ENCODE results near the gene ST3GAL5.
A peak's percentile ranks its signal among the peaks of the same experiment; 100 is the strongest.

Gene ST3GAL5

GRCh38 chr2:85926526-85926925, 37.7 kb upstream of the ST3GAL5 start:
- Histone ChIP-seq H3K36me3 (replicated peaks) (no peaks in the 10 kb centered on the region), H3K27me3 (ENCODE audit: low read depth) (no peaks in the 10 kb centered on the region), H3K4me3 (no peak overlapping the region), H3K9me3 (no peaks in the 10 kb centered on the region), H3K4me1 (no peaks in the 10 kb centered on the region)
- in situ Hi-C loops (cut with MboI; ENCODE audit: low sequenced_read_pairs) = no loop called here
- DNase-seq (ENCODE audit: low spot score in 2 of 2) = no peak

DNA sequence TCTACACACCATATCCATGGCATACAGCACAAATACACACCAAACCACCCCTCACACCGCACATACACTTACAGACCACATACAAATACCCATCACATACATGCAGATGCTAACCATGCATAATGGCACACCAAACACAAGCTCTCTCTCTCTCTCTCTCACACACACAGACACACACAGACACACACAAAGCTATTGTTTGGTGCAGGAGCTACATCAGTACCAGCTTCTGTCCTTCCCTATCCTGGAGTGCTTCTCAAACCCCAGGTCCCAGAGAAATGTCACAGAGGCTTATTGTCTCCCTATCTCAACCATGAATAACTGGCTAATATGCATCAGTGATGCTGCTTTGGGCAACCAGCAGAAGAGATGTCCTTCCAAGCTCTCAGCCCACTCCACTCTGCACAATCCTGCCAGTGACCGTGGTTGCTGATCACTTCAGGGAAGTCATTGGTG, 36.5 kb upstream of the ST3GAL5 start:
- no peak overlapping the region for H3K4me3 ChIP-seq
- in situ Hi-C loops (cut with MboI; ENCODE audit: low sequenced_read_pairs) = no loop called here
- H3K27me3 ChIP-seq (ENCODE audit: low read depth) = no peaks in the 10 kb centered on the region
- no peak for DNase-seq (ENCODE audit: low spot score in 2 of 2)
- no peaks in the 10 kb centered on the region for H3K36me3 ChIP-seq (replicated peaks)
- H3K4me1 ChIP-seq = no peaks in the 10 kb centered on the region
- no peaks in the 10 kb centered on the region for H3K9me3 ChIP-seq

DNA sequence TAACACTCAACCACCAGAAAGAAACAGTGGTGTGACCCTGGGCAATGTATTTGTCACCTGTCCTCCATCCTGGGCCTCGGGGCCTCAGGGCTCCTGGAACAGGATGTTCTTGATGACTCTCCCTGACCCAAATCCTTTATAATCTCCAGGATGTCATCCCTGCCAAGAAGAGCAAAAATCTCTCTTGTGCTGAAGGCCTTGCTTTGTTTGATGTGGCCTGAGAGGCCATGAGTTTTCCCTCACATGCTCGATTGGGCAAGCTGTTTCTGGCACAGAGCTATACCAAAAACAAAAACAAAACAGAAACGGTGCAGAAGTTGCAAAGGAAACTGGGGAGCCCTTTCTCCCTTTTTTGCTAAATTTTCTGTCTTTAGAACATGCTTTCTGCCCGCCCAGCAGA, 35.7 kb upstream of the ST3GAL5 start:
- no peak for DNase-seq (ENCODE audit: low spot score in 2 of 2)
- in situ Hi-C loops (cut with MboI; ENCODE audit: low sequenced_read_pairs) = no loop called here
- no peaks in the 10 kb centered on the region for H3K4me1 ChIP-seq
- H3K9me3 ChIP-seq = no peaks in the 10 kb centered on the region
- no peak overlapping the region for H3K4me3 ChIP-seq
- H3K27me3 ChIP-seq (ENCODE audit: low read depth) = no peaks in the 10 kb centered on the region
- H3K36me3 ChIP-seq (replicated peaks) = no peaks in the 10 kb centered on the region

DNA sequence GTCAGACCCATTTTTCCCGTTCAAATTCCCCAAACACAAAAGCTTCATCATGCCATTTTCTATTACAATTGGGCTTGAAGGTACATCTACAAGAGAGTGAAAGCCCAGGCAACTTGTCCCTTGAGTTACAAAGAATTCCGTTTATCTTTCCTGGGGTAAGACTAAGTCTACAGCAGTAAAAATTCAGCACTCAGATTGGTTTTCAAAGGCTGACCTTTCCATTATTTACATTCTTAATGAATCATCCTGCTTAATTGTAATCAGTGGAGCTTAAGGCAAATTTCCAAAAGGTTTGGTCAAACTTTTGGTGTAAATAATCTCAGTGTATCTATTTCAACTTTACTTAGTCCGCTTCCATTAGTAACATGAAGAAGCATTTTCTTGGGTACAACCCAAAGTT, 33.4 kb upstream of the ST3GAL5 start:
- Histone ChIP-seq H3K36me3 (replicated peaks) (no peaks in the 10 kb centered on the region), H3K27me3 (ENCODE audit: low read depth) (no peaks in the 10 kb centered on the region), H3K9me3 (no peaks in the 10 kb centered on the region), H3K4me1 (no peaks in the 10 kb centered on the region), H3K4me3 (no peak overlapping the region)
- in situ Hi-C loops (cut with MboI; ENCODE audit: low sequenced_read_pairs) = no loop called here
- DNase-seq (ENCODE audit: low spot score in 2 of 2) = no peak

- Histone ChIP-seq H3K4me1 (no peaks in the 10 kb centered on the region), H3K4me3 (no peak overlapping the region)
These were observed 32.9 kb upstream of the ST3GAL5 start for GRCh38 chr2:85921659-85922058.

GRCh38 chr2:85920810-85921545, 32.2 kb upstream of the ST3GAL5 start:
- no peak overlapping the region for H3K4me3 ChIP-seq
- peak in 1 of 2 experiments; percentile 27 for DNase-seq (ENCODE audit: low spot score in 2 of 2)
- H3K9me3 ChIP-seq = no peaks in the 10 kb centered on the region
- H3K27me3 ChIP-seq (ENCODE audit: low read depth) = no peaks in the 10 kb centered on the region
- in situ Hi-C loops (cut with MboI; ENCODE audit: low sequenced_read_pairs) = no loop called here
- H3K4me1 ChIP-seq = no peaks in the 10 kb centered on the region
- no peaks in the 10 kb centered on the region for H3K36me3 ChIP-seq (replicated peaks)

More at GRCh38 chr2:85921659-85922058, 32.9 kb upstream of the ST3GAL5 start:
- no peak for DNase-seq (ENCODE audit: low spot score in 2 of 2)
- Histone ChIP-seq H3K9me3 (no peaks in the 10 kb centered on the region), H3K27me3 (ENCODE audit: low read depth) (no peaks in the 10 kb centered on the region), H3K36me3 (replicated peaks) (no peaks in the 10 kb centered on the region)
- in situ Hi-C loops (cut with MboI; ENCODE audit: low sequenced_read_pairs) = no loop called here

- Histone ChIP-seq H3K27me3 (ENCODE audit: low read depth) (no peaks in the 10 kb centered on the region), H3K9me3 (no peaks in the 10 kb centered on the region), H3K4me3 (no peak overlapping the region), H3K4me1 (no peaks in the 10 kb centered on the region), H3K36me3 (replicated peaks) (no peaks in the 10 kb centered on the region)
- in situ Hi-C loops (cut with MboI; ENCODE audit: low sequenced_read_pairs) = no loop called here
- DNase-seq (ENCODE audit: low spot score in 2 of 2) = no peak
These were observed 29.4 kb upstream of the ST3GAL5 start for GRCh38 chr2:85917887-85918795.

DNA sequence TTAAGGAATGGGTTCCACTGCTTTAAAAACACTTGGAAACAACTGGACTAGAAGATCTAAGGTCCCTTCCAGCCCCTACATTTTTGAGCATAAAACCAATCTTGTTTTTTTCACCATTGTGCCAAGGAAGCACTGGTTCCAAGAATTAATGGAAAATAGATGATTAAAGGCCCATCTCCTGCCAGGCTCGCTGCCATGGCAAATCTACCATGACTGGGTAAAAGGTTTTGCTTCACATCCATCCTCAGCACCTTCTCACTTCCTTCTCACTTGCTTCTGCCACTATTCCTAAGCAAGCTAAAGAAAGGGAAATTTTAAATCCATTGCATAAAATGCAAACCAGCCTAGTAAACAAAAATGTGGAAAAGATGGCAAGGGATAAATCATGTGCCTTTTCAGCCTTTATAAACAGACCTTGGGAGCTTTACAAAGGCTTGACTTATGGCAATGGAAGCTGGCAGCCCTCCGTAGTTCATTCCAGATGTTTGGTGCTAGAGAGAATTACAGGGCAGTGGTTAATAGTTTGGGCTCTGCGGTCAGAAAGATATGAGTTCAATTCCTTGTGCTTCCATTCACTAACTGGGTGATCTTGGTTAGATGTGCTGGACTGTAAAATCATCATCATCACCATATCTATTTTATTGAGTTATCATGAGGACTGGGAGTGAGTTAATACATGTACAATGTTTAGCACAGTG, 27.0 kb upstream of the ST3GAL5 start:
- Histone ChIP-seq H3K27me3 (ENCODE audit: low read depth) (no peaks in the 10 kb centered on the region), H3K36me3 (replicated peaks) (no peaks in the 10 kb centered on the region), H3K4me3 (no peak overlapping the region), H3K9me3 (no peaks in the 10 kb centered on the region), H3K4me1 (peaks cover 14% of the 10 kb centered on the region)
- in situ Hi-C loops (cut with MboI; ENCODE audit: low sequenced_read_pairs) = no loop called here
- DNase-seq (ENCODE audit: low spot score in 2 of 2) = no peak

- in situ Hi-C loops (cut with MboI; ENCODE audit: low sequenced_read_pairs) = no loop called here
- no peaks in the 10 kb centered on the region for H3K36me3 ChIP-seq (replicated peaks)
- H3K9me3 ChIP-seq = no peaks in the 10 kb centered on the region
- no peak for DNase-seq (ENCODE audit: low spot score in 2 of 2)
- no peaks in the 10 kb centered on the region for H3K27me3 ChIP-seq (ENCODE audit: low read depth)
- H3K4me3 ChIP-seq = no peak overlapping the region
- H3K4me1 ChIP-seq = peaks cover 14% of the 10 kb centered on the region
These were observed 26.1 kb upstream of the ST3GAL5 start for GRCh38 chr2:85914922-85915321.

DNA sequence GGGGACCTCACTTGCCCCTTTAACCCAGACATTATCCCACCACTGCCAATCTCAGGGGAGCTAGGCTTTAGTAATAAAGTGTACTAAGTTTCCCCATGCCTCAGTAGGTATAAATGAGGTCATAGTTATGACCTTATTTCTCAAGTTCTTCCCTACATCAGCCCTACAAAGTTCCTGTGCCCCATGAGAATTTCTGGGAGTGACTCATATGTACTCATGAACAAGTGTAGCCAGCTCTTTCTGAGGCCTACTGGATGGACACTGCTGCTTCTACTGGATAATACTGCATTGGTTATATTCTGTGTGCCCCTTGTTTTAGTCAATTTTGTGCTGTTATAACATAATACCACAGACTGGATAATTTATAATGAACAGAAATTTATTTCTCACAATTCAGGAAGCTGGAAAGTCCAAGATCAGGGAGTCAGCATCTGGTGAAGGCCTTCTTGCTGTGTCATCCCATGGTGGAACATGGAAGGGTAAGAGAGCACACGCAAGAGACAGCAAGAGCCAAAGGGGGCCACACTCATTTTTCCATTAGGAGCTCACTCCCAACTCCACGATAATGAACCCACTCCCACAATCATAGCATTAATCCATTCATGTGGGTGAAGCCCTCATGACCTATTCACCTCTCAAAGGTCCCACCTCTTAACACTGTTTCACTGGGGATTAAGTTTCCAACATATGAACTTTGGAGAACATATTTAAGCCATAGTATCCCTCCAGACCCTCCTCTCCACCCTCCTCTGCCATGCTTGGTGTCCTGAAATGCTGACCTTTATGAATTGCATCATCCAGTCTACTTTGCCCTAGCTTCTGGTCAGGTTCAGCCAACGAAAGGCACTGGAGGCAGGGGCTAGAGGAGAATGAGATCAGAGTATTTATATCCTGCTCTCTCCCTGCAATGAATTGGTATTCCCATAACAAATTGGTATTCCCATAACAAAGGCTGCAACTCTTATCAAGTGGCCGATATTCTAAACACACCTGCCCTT, 25.4 kb upstream of the ST3GAL5 start:
- Histone ChIP-seq H3K4me1 (peaks cover 14% of the 10 kb centered on the region), H3K36me3 (replicated peaks) (no peaks in the 10 kb centered on the region), H3K27me3 (ENCODE audit: low read depth) (no peaks in the 10 kb centered on the region), H3K4me3 (no peak overlapping the region), H3K9me3 (no peaks in the 10 kb centered on the region)
- in situ Hi-C loops (cut with MboI; ENCODE audit: low sequenced_read_pairs) = no loop called here
- DNase-seq (ENCODE audit: low spot score in 2 of 2) = no peak

- in situ Hi-C loops (cut with MboI; ENCODE audit: low sequenced_read_pairs) = no loop called here
- Histone ChIP-seq H3K36me3 (replicated peaks) (no peaks in the 10 kb centered on the region), H3K4me3 (no peak overlapping the region), H3K9me3 (no peaks in the 10 kb centered on the region), H3K4me1 (peaks cover 14% of the 10 kb centered on the region), H3K27me3 (ENCODE audit: low read depth) (no peaks in the 10 kb centered on the region)
- peak; percentile 64 to 74 for DNase-seq (ENCODE audit: low spot score in 2 of 2)
These were observed 23.3 kb upstream of the ST3GAL5 start for GRCh38 chr2:85911814-85912692.

DNA sequence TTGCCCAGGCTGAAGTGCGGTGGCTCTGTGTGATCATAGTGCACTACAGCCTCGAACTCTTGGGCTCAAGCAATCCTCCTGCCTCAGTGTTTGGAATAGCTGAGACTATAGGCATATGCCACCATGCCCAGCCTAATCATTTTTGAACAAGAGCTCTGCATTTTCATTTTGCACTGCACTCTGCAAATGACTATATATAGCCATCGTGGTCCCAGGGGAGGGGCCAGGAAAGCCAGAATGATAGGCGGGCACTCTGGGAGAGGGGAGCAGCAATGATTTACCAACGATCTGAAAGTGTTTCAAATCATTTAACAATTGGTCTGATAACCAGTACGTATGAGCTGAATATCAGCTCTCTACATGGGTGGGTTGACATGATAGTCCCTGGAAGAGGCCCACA, 22.3 kb upstream of the ST3GAL5 start:
- no peaks in the 10 kb centered on the region for H3K36me3 ChIP-seq (replicated peaks)
- no peak for DNase-seq (ENCODE audit: low spot score in 2 of 2)
- H3K27me3 ChIP-seq (ENCODE audit: low read depth) = no peaks in the 10 kb centered on the region
- H3K4me3 ChIP-seq = no peak overlapping the region
- no peaks in the 10 kb centered on the region for H3K9me3 ChIP-seq
- peaks cover 14% of the 10 kb centered on the region for H3K4me1 ChIP-seq
- in situ Hi-C loops (cut with MboI; ENCODE audit: low sequenced_read_pairs) = no loop called here

Measured in HAP-1 (cell line).